ENCODE results near the gene CYGB.

CYGB gene

GRCh38 chr17:76497979-76498875 is 39.3 kb downstream of the CYGB start:
- DNase-seq, result no peak

- no peak for DNase-seq
Observed at GRCh38 chr17:76497699-76497978, 39.9 kb downstream of the CYGB start.

GRCh38 chr17:76496464-76496863 is 41.0 kb downstream of the CYGB start:
- DNase-seq, result no peak

- no peak for DNase-seq
Observed at GRCh38 chr17:76495663-76496400, 41.7 kb downstream of the CYGB start.

- DNase-seq, result no peak
Observed at GRCh38 chr17:76493505-76494167, 43.9 kb downstream of the CYGB start.

- DNase-seq, result peak; percentile 58
Observed at GRCh38 chr17:76492989-76493501, 44.5 kb downstream of the CYGB start.

GRCh38 chr17:76492123-76492988 is 45.2 kb downstream of the CYGB start:
- no peak for DNase-seq

- no peak for DNase-seq
Observed at GRCh38 chr17:76491271-76492122, 46.0 kb downstream of the CYGB start.

GRCh38 chr17:76490112-76490710 is 47.3 kb downstream of the CYGB start:
- no peak for DNase-seq

- DNase-seq, result no peak
Observed at GRCh38 chr17:76487451-76488192, 49.9 kb downstream of the CYGB start.

GRCh38 chr17:76485569-76485968 is 51.9 kb downstream of the CYGB start:
- no peak for DNase-seq

GRCh38 chr17:76484228-76484725 is 53.2 kb downstream of the CYGB start:
- DNase-seq, result no peak

GRCh38 chr17:76481071-76481655 is 56.3 kb downstream of the CYGB start:
- DNase-seq, result no peak

- no peak for DNase-seq
Observed at GRCh38 chr17:76480632-76481031, 56.9 kb downstream of the CYGB start.

- DNase-seq, result no peak
Observed at GRCh38 chr17:76479515-76480060, 57.9 kb downstream of the CYGB start.

GRCh38 chr17:76478730-76479514 is 58.6 kb downstream of the CYGB start:
- no peak for DNase-seq

- DNase-seq, result no peak
Observed at GRCh38 chr17:76478097-76478496, 59.4 kb downstream of the CYGB start.

GRCh38 chr17:76477576-76477975 is 59.9 kb downstream of the CYGB start:
- DNase-seq, result no peak

All from COR-L47 (cell line).